Measurements from ENCODE around the gene PITPNM1. TPM values are rescaled to one million over a fixed set of nuclear protein-coding genes. Genes with fewer than 3 reads are reported as not detected.

The PITPNM1 gene
- total RNA-seq, 4 donors from 2014 or later, result 4.0 to 12.2 (median 7.7) TPM

- peaks cover 0 to 4% (median 4%) of the 10 kb centered on the region in 3 donors for H3K27me3 ChIP-seq
- in situ Hi-C loops (cut with MboI; ENCODE audit: low sequenced_read_pairs in 4 of 4), result no loop called here
- intact Hi-C loops (cut with DNase I; ENCODE audit: low total_unique reads), result no loop called here
- H3K9me3 ChIP-seq, result no peaks in the 10 kb centered on the region
- no peaks in the 10 kb centered on the region for H3K36me3 ChIP-seq
- ATAC-seq (no peak), DNase-seq (no peak)
- no peak overlapping the region for H3K4me3 ChIP-seq
- no peaks in the 10 kb centered on the region for H3K4me1 ChIP-seq
- TF ChIP-seq CTCF (IDR thresholded peaks at IDR 0.05 in 4 of 5, conservative IDR thresholded peaks at IDR 0.05 in 1 of 5) (no peak), POLR2A (IDR thresholded peaks at IDR 0.05) (no peak)
- no peak overlapping the region for H3K27ac ChIP-seq
These were observed 20.3 kb upstream of the PITPNM1 start for GRCh38 chr11:67525275-67525976.

GRCh38 chr11:67524480-67524808 is 19.3 kb upstream of the PITPNM1 start:
- Histone ChIP-seq H3K27me3 (peaks cover 0 to 4% (median 4%) of the 10 kb centered on the region in 3 donors), H3K4me3 (no peak overlapping the region), H3K36me3 (no peaks in the 10 kb centered on the region), H3K9me3 (no peaks in the 10 kb centered on the region), H3K4me1 (no peaks in the 10 kb centered on the region), H3K27ac (no peak overlapping the region)
- DNase-seq (no peak), ATAC-seq (no peak)
- intact Hi-C loops (cut with DNase I; ENCODE audit: low total_unique reads), result no loop called here
- in situ Hi-C loops (cut with MboI; ENCODE audit: low sequenced_read_pairs in 4 of 4), result no loop called here
- TF ChIP-seq CTCF (IDR thresholded peaks at IDR 0.05 in 4 of 5, conservative IDR thresholded peaks at IDR 0.05 in 1 of 5) (no peak), POLR2A (IDR thresholded peaks at IDR 0.05) (no peak)

- DNase-seq (no peak), ATAC-seq (no peak)
- intact Hi-C loops (cut with DNase I; ENCODE audit: low total_unique reads), result no loop called here
- TF ChIP-seq CTCF (IDR thresholded peaks at IDR 0.05 in 4 of 5, conservative IDR thresholded peaks at IDR 0.05 in 1 of 5) (no peak), POLR2A (IDR thresholded peaks at IDR 0.05) (no peak)
- H3K36me3 ChIP-seq, result no peaks in the 10 kb centered on the region
- no peaks in the 10 kb centered on the region for H3K9me3 ChIP-seq
- no peak overlapping the region for H3K4me3 ChIP-seq
- H3K4me1 ChIP-seq, result no peaks in the 10 kb centered on the region
- H3K27me3 ChIP-seq, result peaks cover 0 to 4% (median 4%) of the 10 kb centered on the region in 3 donors
- H3K27ac ChIP-seq, result no peak overlapping the region
- in situ Hi-C loops (cut with MboI; ENCODE audit: low sequenced_read_pairs in 4 of 4), result no loop called here
These were observed 18.7 kb upstream of the PITPNM1 start for GRCh38 chr11:67523556-67524479.

GRCh38 chr11:67522844-67523555 is 17.8 kb upstream of the PITPNM1 start, which contains the start of gene CABP2:
Gene CABP2, minus strand, starts transcription at chr11:67523446. Its CDS starts 120 bp downstream, at chr11:67523326.
- Histone ChIP-seq H3K27me3 (peaks cover 0 to 4% (median 4%) of the 10 kb centered on the region in 3 donors), H3K9me3 (no peaks in the 10 kb centered on the region), H3K4me3 (no peak within 1 kb of the TSS), H3K4me1 (no peaks in the 10 kb centered on the region), H3K36me3 (no peaks in the 10 kb centered on the region), H3K27ac (no peak within 1 kb of the TSS)
- intact Hi-C loops (cut with DNase I; ENCODE audit: low total_unique reads) (no loop called here), in situ Hi-C loops (cut with MboI; ENCODE audit: low sequenced_read_pairs in 4 of 4) (no loop called here)
- TF ChIP-seq POLR2A (IDR thresholded peaks at IDR 0.05) (no peak), CTCF (IDR thresholded peaks at IDR 0.05 in 4 of 5, conservative IDR thresholded peaks at IDR 0.05 in 1 of 5) (no peak)
- DNase-seq, result no peak
- no peak for ATAC-seq
